T-helper 1 cell (primary cell): ENCODE measurements around the gene KIAA1755.
"Not testable (repeated sequence)": the region's sequence is repeated elsewhere in the genome, so short reads cannot be mapped to it uniquely, and the experiment has no call there.

Experiments
- DNase-seq, 5 donors: peaks; one replicate each; pipeline ENCODE4 v3.0.0-alpha.2; 2012 to 2020

KIAA1755 gene

DNA sequence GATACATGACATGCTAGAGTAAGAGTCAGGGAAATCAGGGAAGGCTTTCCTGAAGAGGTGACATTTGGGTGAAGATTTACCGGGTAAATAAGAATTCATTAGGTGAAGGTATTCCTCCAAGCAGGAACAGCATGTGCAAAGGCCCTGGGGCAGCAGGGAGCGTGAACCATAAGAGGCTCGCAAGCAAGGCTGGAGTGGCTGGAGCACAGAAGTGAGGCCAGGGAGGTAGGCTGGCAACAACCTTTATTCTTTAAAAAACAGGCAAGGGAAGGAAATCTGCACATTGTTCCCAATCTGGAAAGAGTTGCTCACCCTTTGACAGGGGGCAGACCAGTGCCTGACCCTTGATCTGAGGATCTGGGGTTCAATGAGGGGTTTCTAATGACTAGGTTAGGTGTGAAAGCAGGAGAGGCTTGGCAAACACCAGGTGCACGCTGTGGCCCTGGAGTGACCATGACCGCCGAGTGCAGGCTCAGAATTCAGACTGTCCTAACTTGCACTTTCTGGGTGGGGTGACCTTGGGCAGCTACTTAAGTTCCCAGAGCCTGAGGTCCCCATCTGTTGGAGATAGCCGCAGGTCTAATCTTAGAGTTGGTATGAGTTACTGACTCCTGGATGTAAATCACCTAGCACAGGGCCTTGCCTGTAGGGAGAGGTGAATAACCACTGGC, 1.9 kb downstream of the KIAA1755 start:
- DNase-seq, result no peak

DNA sequence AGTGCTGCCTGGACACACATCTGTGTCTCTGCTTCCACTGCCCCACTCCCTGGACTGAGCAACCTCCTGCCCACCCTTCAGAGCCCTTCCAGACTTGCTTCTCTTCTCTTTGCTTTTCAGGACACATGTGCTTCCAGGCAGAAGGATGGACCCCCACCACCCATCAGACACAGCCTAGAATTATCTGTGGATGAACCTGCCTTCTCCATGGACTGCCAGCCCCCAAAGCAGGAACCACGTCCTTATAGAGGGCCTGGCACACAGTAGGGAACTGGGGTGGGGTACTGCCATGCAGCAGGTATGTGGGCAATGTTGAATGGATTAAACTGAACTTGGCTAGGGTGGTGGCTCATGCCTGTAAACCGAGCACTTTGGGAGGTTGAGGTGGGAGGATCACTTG, 3.6 kb downstream of the KIAA1755 start:
- no peak for DNase-seq

DNA sequence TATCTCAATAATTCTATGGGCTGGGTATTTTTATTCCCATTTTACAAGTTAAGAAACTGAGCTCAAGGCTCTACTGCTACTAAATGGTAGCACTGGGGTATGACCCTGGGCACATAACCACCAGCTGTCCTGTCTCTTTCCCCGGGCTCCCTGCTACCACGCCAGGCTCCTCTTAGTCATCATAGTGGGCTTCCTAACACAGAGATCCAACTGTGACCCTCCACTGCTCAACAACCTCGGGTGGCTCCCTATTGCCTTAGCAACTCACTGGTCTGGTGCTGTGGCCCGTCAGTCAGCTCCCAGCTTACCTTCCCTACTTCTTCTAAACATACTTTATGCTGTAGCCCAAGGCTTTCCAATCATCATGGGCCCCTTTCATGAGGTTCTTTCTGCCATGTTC, 4.5 kb downstream of the KIAA1755 start:
- no peak for DNase-seq

DNA sequence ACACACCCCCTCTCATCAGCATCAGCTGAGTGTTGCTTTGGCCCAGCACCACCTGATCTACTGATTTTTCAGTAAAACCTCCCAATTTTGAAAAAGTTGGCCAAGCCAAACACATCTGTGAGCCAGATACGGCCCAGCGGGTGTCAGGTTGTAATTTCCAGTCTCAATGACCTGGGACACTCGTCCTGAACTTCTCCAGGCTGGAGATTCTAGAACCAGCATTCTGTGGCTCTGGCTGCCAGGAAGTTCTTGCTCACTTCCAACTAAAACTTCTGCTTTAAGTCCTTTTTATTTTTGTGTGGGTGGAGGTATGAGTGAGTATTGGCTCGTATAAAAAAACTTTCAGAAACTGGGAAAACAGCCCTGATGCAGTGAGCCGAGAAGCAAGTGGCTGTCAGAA, 5.1 kb downstream of the KIAA1755 start:
- DNase-seq, result no peak

DNA sequence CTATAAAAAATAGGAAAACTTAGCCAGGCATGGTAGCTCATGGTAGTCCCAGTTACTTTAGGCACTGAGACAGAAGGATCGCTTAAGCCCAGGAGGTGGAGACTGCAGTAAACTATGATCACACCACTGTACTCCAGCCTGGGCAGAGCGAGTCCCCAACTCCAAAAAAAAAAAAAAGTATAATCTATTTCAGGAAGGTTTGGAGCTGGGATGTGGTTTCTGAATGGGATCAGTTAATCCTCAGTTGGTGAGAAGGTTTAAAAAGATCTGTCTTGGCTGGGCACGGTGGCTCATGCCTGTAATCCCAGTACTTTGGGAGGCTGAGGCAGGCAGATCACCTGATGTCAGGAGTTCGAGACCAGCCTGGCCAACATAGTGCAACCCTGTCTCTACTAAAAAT, 5.9 kb downstream of the KIAA1755 start:
- DNase-seq, result not testable (repeated sequence)

DNA sequence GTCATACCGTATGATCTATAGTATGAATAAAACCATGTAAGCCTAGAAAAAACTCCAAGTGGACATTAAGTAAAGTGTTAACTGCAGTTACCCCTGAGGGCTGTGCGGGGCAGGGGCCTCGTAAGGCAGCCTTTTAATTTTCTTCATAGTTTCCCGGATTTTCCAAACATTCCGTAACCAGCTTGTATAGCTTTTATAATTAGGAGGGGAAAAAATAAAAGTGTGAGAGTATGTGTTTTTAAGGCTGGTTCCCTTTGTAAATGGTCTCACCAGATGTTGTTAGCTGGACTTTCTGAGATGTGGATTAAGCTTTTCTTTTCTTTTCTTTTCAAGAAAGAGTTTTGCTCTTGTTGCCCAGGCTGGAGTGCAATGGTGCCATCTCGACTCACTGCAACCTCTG, 7.0 kb downstream of the KIAA1755 start:
- no peak for DNase-seq

DNA sequence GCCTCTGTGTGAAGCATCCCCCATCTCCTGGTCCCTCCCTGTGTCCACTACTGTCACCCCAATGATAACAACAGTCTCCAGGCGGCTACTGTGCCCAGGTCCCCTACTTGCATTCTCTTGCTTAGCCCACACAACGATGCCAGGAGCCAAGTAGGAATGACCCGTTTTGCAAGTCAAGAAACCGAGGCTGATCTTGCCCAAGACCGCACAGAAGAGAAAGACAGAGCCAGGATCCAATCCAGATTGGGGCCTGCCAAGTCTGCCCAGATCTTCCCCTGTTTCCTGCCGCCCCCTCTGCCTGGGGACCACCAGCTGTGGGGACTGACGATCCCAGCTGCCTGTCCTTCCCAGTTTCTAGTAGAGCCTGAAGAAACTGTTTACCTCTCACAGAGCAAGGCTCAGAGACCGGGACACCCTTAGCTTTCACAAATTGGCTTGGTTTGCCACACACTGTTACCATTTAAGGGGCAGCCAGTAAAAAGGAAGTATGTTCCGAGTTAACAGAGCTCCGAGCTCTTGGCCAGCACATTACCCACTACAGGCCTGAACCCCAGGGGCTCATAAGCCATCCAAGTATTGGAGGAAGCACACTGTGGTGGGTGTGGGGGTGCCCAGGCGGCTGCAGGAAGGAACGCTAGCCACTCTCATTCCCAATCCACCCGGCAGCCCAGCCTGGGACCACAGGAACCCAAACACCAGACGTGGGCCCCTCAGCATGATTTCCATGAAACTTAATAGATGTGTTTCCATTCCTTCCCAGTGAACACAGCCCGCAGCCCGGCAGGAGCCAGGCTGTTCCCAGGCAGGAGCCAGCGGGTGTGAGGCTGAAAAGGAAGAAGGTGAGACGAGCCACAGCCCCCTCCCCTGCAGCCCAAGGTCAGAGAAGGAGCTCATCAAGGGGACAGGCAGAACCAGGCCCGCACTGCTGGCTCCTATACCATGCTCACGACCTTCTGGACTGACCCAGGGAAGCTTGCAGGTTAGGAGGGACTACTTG, 7.9 kb downstream of the KIAA1755 start:
- no peak for DNase-seq

DNA sequence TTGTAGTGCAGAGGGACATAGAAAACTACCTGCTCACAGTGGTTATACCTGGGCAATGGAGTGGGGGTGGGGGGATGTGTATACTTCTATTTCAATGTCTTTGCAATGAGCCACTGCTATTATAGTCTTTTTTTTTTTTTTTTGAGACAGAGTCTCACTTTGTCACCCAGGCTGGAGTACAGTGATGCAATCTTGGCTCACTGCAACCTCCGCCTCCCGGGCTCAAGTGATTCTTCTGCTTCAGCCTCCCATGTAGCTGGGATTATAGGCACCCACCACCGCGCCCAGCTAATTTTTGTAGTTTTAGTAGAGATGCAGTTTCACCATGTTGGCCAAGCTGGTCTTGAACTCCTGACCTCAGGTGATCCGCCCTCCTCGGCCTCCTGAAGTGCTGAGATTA, 9.1 kb downstream of the KIAA1755 start:
- not testable (repeated sequence) for DNase-seq

DNA sequence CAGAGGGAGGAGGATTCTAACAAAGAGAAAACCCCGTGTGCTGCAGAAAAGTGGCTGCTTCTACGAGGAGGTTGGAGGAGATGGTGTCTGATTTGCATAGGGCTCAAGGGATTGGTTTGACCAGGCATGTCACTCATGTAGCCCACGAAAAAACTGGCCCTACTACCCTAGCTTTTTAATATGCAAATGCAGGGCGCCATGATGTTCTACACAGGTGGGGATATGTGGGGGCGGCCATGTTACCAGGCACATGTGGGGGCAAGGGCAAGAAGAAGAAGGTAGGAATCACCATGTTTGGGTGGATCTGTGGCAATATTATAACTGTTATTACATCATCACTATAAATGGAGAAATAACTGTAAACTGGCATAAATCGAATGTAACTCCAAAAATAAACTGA, 9.9 kb downstream of the KIAA1755 start:
- no peak for DNase-seq

DNA sequence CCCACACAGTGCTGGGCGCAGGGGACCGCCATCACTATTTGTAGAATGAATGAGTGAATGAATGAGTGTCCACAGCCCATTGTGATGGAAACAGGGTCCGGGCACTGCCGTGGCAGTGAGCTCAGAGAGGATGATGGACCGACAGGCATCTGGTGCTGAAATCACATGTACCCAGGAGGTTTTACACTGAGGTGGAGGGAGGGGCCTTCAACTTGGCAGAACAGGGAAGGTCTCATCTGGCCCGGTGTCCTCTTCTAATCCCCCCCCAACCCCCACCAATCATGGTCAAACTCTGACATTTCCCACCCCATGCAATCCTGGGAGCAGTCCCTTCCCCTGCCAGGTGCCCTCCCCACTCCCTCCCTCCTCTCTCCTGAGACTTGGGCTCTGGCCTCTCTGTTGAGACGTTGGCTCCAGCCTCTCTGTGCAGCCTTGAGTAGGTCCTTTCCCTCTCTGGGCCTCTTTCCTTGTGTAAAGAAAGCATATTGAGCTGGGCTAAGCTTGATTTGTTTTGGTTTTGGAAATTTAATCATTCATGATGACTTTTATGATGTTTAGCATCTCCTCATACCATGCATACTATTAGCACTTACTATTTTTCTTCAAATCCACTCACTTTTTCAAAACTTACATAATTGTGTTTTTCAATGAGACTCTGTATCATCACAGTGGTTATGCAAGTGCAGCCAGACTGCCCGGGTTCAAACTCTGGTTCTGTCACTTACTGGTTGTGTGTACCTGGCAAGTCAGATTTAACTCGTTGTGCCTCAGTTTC, 10.8 kb downstream of the KIAA1755 start:
- DNase-seq, result no peak

DNA sequence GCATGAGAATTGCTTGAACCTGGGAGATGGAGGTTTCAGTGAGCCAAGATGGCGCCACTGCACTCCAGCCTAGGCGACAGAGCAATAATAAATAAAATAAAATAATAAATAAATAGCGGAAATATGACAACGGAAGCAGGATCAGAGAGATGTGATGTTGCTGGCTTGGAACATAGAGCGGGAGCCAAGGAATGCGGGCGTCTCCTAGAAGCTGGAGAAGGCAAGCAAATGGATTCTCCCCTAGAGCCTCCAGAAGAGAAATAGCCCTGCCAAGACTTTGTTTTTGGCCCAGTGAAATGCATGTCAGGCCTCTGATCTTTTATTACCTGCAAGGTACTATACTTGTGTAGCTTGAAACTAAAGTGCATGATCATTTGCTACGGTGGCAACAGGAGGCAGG, 12.4 kb downstream of the KIAA1755 start:
- DNase-seq, result no peak

DNA sequence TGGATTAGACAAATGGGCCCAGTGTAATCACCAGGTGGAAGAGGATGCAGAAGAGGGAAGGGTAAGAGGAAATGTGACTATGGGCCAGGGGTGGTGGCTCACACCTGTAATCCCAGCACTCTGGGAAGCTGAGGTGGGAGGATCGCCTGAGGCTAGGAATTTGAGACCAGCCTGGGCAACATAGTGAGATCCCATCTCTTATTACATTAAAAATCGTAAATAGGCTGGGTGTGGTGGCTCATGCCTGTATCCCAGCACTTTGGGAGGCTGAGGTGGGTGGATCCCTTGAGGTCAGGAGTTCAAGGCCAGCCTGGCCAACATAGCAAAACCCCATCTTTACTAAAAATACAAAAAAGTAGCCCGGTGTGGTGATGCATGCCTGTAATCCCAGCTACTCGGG, 12.8 kb downstream of the KIAA1755 start:
- DNase-seq, result not testable (repeated sequence)

DNA sequence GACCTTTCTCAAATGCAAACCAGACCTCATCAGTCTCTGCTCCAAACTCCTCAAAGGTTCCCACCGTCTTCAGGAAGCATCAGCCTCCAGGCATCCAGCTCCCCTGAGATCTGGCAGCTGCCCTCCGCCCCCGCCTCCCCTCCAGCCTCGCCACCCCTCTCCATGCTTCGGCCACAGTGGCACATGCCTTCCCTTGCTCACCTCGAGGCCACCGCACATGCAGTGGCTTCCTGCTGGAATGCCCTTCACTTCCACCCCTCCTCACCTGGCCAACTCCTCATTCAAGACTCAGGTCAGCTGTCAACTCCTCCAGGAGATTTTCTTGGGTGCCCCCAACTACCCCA, 13.4 kb downstream of the KIAA1755 start:
- no peak for DNase-seq

DNA sequence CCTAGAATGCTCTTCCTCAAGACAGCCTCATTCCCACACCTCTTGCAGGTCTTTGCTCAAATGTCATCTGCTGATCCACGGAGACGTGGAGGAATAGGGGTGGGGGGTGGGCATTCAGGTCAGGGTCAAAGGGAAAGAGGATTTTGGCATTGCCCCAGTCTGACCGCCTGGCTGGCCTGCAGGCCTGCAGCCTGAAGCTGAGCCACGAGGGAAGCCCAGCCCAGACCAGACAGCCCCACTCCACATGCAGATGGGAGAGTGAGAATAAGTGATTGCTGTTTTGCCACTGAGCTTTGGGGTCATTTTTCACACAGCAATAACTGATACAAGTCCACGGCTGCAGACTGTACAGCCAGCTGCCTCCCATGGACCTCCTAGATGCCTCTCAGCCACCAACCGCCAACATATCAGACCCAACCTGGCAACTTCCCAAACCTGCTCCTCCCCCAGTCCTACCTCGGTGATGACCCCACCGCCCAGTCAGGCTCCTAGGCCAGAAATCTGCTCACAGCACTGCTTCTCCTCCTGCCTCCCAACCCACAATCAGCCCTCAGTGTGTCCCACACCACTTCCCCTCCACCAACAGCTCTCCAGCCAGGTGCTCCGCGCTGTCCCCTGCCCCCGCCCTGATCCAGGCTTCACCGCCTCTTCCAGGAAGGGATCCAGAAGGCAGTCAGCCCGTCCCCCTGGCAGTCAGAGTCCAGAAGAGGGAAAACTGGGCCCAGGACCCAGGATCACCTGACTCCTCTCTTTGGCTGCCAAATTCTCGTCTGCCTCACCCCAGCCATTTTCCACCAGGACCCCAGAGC, 14.0 kb downstream of the KIAA1755 start:
- no peak for DNase-seq

DNA sequence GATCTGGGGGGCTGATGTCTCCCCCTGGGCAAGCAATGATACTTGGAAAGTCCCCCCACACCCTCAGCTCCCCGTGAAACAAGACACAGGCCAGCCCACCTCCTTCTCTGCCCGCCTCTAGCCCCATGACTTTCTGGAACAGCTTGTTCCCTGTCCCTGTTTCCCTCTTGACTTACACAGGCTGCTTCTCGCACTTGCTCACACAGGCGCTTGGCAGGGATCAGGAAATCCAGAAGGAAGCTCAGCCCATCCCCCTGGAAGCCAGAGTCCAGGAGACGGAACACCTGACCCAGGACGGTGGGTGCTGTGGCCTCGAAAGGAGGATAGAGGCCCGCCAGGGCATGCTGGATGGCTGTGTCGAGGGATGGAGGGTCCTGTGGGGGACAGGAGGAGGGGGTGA, 14.8 kb downstream of the KIAA1755 start:
- no peak for DNase-seq

DNA sequence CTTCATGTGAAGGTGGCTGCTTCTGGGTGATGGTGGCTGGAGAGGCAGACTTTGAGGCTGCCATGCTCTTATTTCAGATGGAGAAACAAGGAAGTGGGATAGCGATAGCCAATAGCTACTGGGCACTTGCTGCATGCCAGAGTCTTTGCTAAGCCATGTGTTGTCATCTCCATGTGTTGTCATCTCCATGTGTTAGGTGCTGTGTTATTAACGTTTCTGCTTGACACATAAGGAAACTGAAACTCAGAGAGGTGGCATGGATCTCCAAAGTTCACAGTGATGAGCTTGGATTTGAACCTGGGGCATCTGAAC, 16.9 kb downstream of the KIAA1755 start:
- DNase-seq, result no peak

DNA sequence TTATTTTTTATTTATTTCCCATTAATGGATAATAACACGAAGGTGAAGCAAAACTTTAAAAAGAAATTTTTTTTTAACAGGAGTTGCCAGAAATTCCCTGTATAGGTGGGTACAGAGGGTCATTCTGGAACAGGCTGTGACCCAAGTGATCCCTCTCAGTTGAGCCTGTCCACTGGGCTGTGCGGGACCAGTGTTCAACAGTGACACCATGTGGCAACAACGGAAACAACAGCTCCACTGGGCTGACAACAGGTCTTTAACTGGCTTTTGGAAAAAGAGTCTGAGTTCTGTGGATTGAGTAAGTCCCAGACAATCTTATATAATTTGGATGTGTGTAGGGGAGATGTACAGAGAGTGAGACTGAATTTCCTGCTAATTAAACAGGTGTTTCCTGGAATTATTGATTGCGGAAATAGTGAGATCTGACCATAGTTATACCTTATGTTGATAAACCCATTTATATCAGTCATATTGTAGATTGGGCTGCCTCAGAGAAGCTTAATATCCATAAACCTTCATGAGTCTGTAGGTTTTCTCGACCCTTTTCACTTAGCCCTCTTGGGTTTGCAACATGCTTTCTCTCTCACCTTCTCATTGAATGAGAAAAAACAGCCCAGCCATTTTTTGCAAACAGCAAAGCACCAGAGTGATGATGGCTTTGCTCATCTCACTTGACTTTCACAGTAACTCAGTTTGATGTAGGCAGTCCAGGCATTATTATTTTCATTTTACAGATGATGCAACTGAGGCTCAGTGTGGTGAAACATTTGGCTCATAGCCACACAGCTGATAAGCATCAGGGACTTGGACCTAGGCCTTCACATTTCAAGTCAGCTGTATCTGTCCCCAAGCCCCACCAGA, 17.5 kb downstream of the KIAA1755 start:
- no peak for DNase-seq

DNA sequence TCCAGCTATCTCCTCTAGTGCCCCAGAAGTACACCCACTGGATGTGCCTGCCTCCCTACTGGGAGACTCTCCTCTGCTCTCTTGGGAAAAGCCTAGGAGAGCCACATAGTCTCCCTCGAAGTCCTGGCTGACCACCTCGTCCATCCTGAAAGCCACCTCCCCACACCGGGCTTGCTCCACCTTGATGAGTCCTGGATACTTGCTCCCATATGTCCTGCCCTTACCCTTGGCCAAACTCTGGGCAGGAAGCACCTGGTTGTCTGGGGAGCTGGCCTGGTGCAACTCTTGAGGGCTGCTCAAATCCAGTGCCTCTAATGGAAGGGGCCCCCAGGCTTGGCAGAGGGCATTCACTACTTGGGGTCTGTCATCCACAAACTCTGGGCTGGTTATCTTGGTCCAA, 19.3 kb downstream of the KIAA1755 start:
- no peak for DNase-seq

DNA sequence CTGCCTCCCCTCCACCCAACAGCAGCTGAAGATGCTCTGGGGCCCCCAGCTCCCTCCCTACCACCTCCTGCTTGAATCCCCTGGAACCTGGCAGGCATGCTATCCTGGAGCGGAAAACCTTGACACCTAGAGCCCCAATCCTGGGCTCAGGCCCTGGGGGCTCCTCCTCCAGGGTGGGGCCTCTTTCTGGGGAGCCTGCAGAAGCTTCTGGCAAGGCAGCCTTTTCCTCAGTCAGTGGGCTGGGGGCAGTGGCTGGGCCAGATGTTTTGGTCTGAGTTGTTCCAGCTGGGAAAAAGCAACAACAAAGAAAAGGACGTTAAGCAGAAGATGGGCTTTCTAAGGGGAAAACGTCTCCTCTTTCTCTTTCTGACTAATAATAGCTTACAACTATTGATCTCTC, 21.1 kb downstream of the KIAA1755 start:
- no peak for DNase-seq

DNA sequence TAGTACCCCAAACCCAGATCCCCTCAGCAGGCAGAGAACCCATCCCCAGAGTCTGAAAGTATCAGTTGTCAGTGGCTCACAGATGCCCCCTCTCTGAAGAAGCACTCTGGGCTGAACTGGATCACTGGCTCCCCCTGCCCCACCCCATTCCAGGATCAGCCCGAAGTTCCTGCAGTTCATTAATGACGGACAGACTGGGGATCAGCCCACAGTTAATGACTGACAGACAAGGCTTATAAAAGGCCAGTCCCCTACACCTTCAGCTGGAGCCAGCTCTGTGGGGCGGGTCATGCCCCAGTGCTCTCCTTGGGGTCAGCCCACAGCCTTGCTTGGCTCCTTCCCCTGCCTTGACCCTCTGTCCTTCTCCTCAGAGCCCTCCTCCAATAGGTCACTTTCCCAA, 21.7 kb downstream of the KIAA1755 start:
- DNase-seq, result no peak

DNA sequence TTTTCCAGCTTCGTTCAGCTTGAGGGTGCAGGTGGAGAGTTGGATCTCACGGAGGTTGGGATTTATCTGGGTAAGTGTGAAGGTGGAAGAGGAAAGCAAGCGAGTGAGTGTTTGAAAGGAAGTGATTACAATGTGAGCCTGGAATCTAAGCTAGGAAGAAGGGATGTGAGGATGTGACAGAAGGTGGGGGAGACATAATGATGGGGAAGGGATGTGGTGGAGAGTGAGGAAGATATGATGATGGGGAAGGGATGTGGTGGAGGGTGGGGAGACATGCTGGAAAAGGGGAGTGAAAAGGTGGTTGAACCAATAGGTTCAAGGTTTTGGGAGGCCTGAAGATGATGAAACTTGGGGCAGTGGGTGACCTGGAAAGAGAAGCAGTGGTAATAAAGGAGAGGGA, 23.2 kb downstream of the KIAA1755 start:
- DNase-seq, result no peak
